K562 (cell line): ENCODE measurements around the gene PIK3CG. TPM values are rescaled to one million over a fixed set of nuclear protein-coding genes. Genes with fewer than 3 reads are reported as not detected.
A peak's percentile ranks its signal among the peaks of the same experiment; 100 is the strongest.

Source experiments
- ASH1L ChIP-seq: fragments of 450-650 bp; IDR thresholded peaks from 2 replicates; pipeline ENCODE4 v1.6.1; 2018; ENCODE audit warnings: borderline replicate concordance, mild to moderate bottlenecking, low read depth; ENCODE audit not compliant: partially characterized antibody
- CBX1 ChIP-seq: sonication (generic); IDR thresholded peaks from 2 replicates; pipeline ENCODE4 v1.6.1; 2016; ENCODE audit warnings: antibody characterized with exemption, low read depth, mild to moderate bottlenecking
- ELF1 ChIP-seq: fragments of 200-800 bp; sonication (Bioruptor generic); IDR thresholded peaks from 2 replicates; pipeline ENCODE4 v1.6.1; 2016; ENCODE audit warnings: missing genetic modification characterization, missing compliant biosample characterization
- HBP1 ChIP-seq: fragments of 450-650 bp; formaldehyde crosslinking; IDR thresholded peaks from 2 replicates; pipeline ENCODE4 v1.4.0; 2022; ENCODE audit warnings: missing genetic modification characterization
- HES1 ChIP-seq: fragments of 450-650 bp; IDR thresholded peaks from 2 replicates; pipeline ENCODE4 v1.6.1; 2016; ENCODE audit warnings: low read depth, mild to moderate bottlenecking, moderate library complexity
- HNRNPL ChIP-seq: fragments of 200-400 bp; formaldehyde crosslinking; IDR thresholded peaks from 2 replicates; pipeline ENCODE4 v1.6.1; 2017; ENCODE audit warnings: low read depth, mild to moderate bottlenecking, low read length
- KLF6 ChIP-seq: fragments of 250-450 bp; sonication (Bioruptor Pico); IDR thresholded peaks from 2 replicates; pipeline ENCODE4 v1.4.0; 2020; ENCODE audit warnings: mild to moderate bottlenecking, moderate library complexity, borderline replicate concordance
- MED1 ChIP-seq: sonication (generic); formaldehyde crosslinking; IDR thresholded peaks from 2 replicates; pipeline ENCODE4 v1.8.1; 2023; ENCODE audit warnings: missing genetic modification reagents, borderline replicate concordance
- NFATC3 ChIP-seq: fragments of 450-650 bp; IDR thresholded peaks from 2 replicates; pipeline ENCODE4 v1.6.1; 2017; ENCODE audit warnings: mild to moderate bottlenecking
- OTX1 ChIP-seq: fragments of 450-650 bp; formaldehyde crosslinking; IDR thresholded peaks from 2 replicates; pipeline ENCODE4 v1.4.0; 2022; ENCODE audit warnings: mild to moderate bottlenecking
- PHF8 ChIP-seq: fragments of 200-600 bp; sonication (generic); IDR thresholded peaks from 2 replicates; pipeline ENCODE4 v1.6.1; 2012; ENCODE audit warnings: mixed run types, mild to moderate bottlenecking, inconsistent platforms, low read length, moderate library complexity, borderline replicate concordance
- RBM17 ChIP-seq: fragments of 200-400 bp; formaldehyde crosslinking; IDR thresholded peaks from 2 replicates; pipeline ENCODE4 v1.6.1; 2017; ENCODE audit warnings: low read depth, mild to moderate bottlenecking, low read length, borderline replicate concordance
- THRB ChIP-seq: fragments of 450-650 bp; formaldehyde crosslinking; conservative IDR thresholded peaks from 2 replicates; pipeline ENCODE4 v1.4.0; 2022; ENCODE audit warnings: mild to moderate bottlenecking, missing genetic modification characterization
- ZBTB2 ChIP-seq: fragments of 450-650 bp; IDR thresholded peaks from 2 replicates; pipeline ENCODE4 v1.6.1; 2016; ENCODE audit warnings: antibody characterized with exemption
- ZNF217 ChIP-seq: sonication (generic); formaldehyde crosslinking; IDR thresholded peaks from 2 replicates; pipeline ENCODE4 v1.8.0; 2022; ENCODE audit warnings: mild to moderate bottlenecking, missing genetic modification reagents
- ZNF23 ChIP-seq: fragments of 250-450 bp; sonication (Bioruptor Pico); IDR thresholded peaks from 2 replicates; pipeline ENCODE4 v1.4.0; 2020; ENCODE audit warnings: mild to moderate bottlenecking
- ZNF253 ChIP-seq: fragments of 250-450 bp; sonication (Bioruptor Pico); conservative IDR thresholded peaks from 2 replicates; pipeline ENCODE4 v1.6.1; 2021; ENCODE audit warnings: mild to moderate bottlenecking
- ZNF707 ChIP-seq: fragments of 250-450 bp; sonication (Bioruptor Pico); conservative IDR thresholded peaks from 2 replicates; pipeline ENCODE4 v1.8.0; 2022; ENCODE audit warnings: inconsistent platforms, mild to moderate bottlenecking, moderate library complexity
- polyA plus RNA-seq, 8 experiments: library from polyadenylated mRNA; depleted of rRNA in 4 of 8; stranded (reverse) in 5 of 8; unstranded in 3 of 8; fragments of >200 nt; fragmentation: Nextera tagmentation in 2 of 8; fragmentation: Illumina TruSeq in 1 of 8; extraction: Ambion mirVana in 2 of 8; extraction: Trizol in 1 of 8; gene quantifications; 2 replicates each; pipeline versions ENCODE4 v1.2.1 to v1.2.3, GENCODE V29; 2011 to 2014; ENCODE audit warnings: inconsistent platforms in 1 of 8, missing spikeins in 1 of 8
- total RNA-seq, 7 experiments: library from RNA; depleted of rRNA in 6 of 7; stranded (reverse); fragments of >200 nt in 6 of 7; fragmentation: Illumina TruSeq in 2 of 7; extraction: Trizol in 2 of 7; gene quantifications; 2 replicates each; pipeline versions ENCODE4 v1.2.1 to v1.2.3, GENCODE V29; 2011 to 2021; ENCODE audit warnings: low replicate concordance in 1 of 7
- TF ChIP-seq, protein P1 (sequence below): fragments of 450-650 bp; conservative IDR thresholded peaks from 2 replicates; pipeline ENCODE4 v1.6.1; 2016; ENCODE audit warnings: missing genetic modification characterization, low read depth, mild to moderate bottlenecking, control low read depth, missing compliant biosample characterization

Gene PIK3CG
- total and polyA plus RNA-seq, 9 of the 15 experiments (the other 6 are each of a cell fraction or from before 2014, with no cell fraction given), result 5.3 to 42.5 (median 29.0) TPM

DNA sequence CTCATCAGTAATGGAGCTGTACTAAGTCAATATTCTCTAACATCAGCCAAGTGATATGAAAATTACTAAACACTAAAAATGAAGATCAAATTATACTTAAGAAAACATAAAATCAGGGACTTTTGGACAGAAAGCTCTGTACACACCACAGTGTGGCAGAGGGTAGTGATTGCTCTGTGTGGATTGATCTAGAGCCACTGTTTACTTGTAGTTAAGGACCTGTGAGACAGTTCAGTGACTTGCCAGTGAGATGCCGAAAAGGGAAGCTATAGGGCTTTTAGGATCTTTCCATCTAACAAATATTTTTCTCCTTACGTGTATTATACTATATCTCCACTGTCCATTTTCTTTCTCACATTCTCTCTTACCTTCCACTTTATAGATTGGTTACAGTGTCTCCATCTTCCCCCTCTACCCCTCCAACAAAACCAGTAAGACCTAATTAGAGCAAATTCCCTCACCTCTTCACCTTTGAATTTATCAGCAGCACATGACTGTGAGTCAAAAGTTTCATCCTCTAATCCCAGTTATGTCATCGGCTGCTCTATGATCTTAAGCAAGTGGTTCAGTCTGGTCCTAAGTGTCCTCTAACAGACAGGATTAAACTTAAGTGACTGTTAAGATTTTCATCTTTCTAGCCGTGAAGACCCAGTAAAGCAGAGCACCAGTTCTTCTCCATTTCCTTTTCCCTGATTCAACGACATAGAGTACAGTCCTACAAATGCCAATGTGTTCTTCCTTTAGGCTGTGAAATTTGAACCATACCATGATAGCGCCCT, 6.9 kb downstream of the PIK3CG start (continued):
- TF ChIP-seq ZNF23 (CRISPR knock-in tag) (no peak), OTX1 (CRISPR knock-in tag) (0 out of 2 replicates have a peak, but pooled peaks have one; percentile 65), KLF6 (CRISPR knock-in tag) (no peak; the same call in 1 of the 2 replicates), ZNF217 (CRISPR knock-in tag) (no peak), THRB (CRISPR knock-in tag) (peak; percentile 70; the same call in 1 of the 2 replicates), HNRNPL (no peak), NFATC3 (no peak), CBX1 (no peak), MED1 (CRISPR knock-in tag) (no peak), HES1 (no peak), ELF1 (tag) (no peak), RBM17 (no peak), ZBTB2 (no peak), ZNF253 (CRISPR knock-in tag) (no peak), ASH1L (no peak), ZNF707 (CRISPR knock-in tag) (no peak), PHF8 (no peak), HBP1 (CRISPR knock-in tag) (peak; percentile 20; the same call in 1 of the 2 replicates)
- TF ChIP-seq, protein P1, sequence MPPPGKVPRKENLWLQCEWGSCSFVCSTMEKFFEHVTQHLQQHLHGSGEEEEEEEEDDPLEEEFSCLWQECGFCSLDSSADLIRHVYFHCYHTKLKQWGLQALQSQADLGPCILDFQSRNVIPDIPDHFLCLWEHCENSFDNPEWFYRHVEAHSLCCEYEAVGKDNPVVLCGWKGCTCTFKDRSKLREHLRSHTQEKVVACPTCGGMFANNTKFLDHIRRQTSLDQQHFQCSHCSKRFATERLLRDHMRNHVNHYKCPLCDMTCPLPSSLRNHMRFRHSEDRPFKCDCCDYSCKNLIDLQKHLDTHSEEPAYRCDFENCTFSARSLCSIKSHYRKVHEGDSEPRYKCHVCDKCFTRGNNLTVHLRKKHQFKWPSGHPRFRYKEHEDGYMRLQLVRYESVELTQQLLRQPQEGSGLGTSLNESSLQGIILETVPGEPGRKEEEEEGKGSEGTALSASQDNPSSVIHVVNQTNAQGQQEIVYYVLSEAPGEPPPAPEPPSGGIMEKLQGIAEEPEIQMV (tag), result no peak
